ENCODE data around the gene ISG20.

- TF ChIP-seq MAX (IDR thresholded peaks at IDR 0.05): no peak
- no peak for TF ChIP-seq CTCF (IDR thresholded peaks at IDR 0.05; ENCODE audit: low read depth, low read length, missing input control)
- TF ChIP-seq HNF4G (IDR thresholded peaks at IDR 0.05): no peak
- no peak for TF ChIP-seq RAD21 (IDR thresholded peaks at IDR 0.05)
- TF ChIP-seq JUND (IDR thresholded peaks at IDR 0.05): no peak
- TF ChIP-seq EGR1 (IDR thresholded peaks at IDR 0.05; ENCODE audit: low read depth in 2 of 2): no peak
Measured at GRCh38 chr15:88634449-88634848, 4.4 kb upstream of the ISG20 start.
